Inferior parietal cortex (tissue), 1 donor: ENCODE results near the gene IRX2.

ENCODE experiments used
- DNase-seq: peaks from one replicate; pipeline ENCODE4 v3.0.0-alpha.2; 2016; ENCODE audit errors: extremely low spot score

Gene IRX2

DNA sequence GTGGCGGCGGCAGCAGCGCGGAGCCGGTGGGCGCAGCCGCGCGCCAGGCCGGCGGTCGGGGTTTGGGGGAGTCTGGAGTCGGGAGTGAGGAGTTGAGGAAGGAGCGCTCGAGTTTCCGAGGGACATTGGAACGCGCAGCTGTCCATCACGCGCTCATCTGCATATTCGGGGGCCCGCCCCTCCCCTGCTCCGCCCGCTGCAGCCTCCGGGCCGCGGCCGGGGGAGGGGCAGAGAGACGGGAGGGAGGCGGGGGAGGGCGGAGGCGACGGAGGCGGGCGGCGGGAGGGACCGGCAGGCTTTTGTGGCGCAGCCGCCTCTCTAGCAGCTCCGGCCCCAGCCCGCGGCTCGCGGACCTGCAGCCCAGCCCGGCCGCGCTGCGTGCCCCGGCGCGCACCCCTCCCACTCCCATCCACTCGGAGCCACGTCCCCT is at the start of gene IRX2:
Gene IRX2 (minus strand): TSS at position 86 of the 430 bp plus-strand sequence. CDS start 264 bp downstream, outside the sequence.
- no peak for DNase-seq

DNA sequence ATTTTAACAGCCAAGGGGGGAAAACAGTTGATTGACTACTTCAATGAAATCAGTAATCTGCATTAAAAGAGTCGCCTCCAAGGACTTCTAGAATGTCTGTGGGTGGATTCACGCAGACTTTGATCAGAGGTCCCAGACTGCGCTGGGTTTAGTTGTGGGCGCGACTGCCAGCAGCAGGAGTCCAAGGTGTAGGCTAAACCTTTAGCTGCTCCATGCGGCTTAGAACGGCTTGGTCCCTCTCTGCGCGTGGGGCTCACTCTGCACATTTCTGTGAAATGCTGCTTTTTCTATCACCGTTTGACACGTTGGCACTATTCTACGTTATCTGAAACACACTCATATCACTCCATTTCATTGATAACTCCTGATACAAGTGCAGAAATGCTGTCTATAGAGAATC is 48.6 kb upstream of the IRX2 start:
- no peak for DNase-seq

DNA sequence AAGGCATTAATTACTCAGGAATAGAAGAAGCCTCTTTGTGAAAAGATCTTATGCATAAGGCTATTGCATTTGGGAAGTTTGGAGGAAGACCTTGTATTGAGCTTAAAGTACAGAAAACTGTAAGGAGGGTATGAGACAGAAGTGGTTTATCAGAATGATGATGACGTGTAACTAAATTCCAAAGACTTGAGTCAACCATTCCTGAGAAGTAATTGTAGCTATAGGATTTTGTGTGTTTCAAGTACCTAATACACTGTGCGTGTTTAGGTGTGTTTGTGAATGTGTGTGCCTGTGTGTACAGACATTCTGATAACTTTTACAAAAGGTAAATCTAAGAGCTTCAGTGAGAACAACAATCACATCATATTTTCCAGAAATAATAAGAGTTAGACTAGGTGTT is 46.5 kb upstream of the IRX2 start:
- no peak for DNase-seq

GRCh38 chr5:2797160-2797559 is 45.7 kb upstream of the IRX2 start:
- no peak for DNase-seq

DNA sequence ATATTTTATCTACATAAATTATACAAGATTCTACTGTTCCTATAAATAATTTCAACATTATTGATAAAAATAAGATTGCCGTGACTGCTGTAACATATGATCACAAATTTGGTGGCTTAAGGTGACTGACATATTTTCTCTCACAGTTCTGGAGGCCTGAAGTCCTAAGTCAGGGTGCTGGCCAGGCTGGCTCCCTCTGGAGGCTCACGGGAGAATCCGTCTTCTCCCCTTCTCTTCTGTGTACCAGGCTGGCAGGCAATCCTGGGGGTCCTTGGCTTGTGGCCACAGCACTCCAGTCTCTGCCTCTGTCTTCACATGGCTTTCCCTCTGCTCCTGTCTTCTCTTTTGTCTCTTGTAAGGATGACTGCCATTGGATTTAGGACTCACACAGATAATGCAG is 31.7 kb upstream of the IRX2 start:
- DNase-seq, result no peak

DNA sequence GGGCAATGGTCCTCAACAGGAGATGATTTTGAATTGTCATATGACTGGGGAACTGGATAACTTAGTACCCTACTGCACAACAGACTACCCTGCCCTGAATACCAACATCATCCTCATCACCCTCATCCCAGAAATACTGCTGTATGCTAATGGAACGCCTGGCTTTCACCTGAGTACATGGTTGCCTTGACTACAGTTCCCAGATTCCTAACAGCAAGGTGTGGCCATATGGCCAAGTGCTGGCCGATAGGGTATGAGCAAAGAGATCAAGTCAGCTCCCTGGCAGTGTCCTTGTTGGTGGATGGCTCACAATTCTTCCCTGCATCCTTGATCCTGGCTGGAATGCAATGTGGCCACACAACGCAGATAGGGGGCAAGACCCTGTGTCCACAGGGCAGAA is 31.2 kb upstream of the IRX2 start:
- DNase-seq, result no peak

GRCh38 chr5:2780421-2781171 is 29.1 kb upstream of the IRX2 start:
- no peak for DNase-seq

GRCh38 chr5:2779459-2779858 is 28.0 kb upstream of the IRX2 start:
- DNase-seq, result no peak

GRCh38 chr5:2776337-2777302 is 25.1 kb upstream of the IRX2 start:
- no peak for DNase-seq

GRCh38 chr5:2773327-2773726 is 21.9 kb upstream of the IRX2 start:
- no peak for DNase-seq

GRCh38 chr5:2767089-2767488 is 15.6 kb upstream of the IRX2 start:
- no peak for DNase-seq

DNA sequence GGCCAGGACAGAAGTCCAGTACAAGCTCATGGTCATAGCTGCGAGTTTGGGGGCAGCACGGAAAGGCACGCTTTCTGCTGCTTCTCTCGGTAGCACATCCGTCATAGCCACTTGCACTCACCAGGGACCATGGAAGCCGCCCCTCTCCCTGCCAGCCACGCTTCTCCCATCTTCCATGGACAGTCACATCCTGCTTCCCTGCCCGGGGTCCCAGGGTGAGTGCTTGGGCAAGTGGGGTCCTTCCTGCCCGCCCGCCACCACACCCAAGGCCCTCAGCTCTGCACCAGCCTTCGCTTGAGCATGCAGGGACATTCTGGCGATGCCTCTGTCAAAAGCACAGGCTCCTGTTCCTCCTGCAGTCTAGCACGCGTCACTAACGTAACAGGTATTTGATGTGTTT is 13.1 kb upstream of the IRX2 start:
- DNase-seq, result no peak

- DNase-seq, result no peak
These were observed 12.0 kb upstream of the IRX2 start for GRCh38 chr5:2763533-2763794.

DNA sequence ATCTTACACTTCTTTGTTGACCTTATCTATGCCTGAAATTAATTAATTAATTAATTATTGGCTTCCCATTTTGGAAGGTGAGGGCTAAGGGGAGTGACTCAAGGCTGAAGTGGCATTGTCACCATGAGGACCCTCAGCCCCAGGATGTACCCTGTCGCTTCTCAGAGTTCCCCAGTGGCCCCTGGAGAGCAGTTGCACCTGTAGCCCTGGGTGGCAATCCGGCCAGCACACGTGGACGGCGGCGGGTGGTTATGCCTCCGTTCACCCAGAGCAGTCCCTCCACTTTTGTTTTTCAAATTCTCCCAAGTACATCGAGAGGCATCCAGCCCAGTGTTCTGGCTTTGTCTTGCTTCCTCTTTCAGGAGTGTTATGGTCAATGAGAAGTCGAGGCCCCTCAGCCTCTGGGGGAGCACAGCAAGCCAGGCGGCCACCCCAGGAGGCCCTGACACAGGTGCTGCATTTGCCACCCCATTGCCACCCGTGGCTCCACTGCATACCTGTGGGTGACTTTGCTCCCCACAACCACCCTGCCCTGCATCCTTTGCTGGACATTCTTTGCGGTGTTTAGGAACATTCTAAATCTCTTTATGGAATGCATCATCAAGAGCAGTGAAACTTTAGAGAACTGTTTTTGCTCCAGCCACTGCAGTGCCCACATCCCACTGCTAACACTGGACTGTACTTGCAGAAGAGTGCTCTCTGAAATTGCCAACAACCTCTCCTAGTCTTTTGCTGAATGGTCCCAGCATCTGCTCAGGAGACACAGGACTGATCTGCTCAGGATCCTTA is 11.5 kb upstream of the IRX2 start:
- no peak for DNase-seq

GRCh38 chr5:2761921-2762488 is 10.5 kb upstream of the IRX2 start:
- DNase-seq, result no peak

DNA sequence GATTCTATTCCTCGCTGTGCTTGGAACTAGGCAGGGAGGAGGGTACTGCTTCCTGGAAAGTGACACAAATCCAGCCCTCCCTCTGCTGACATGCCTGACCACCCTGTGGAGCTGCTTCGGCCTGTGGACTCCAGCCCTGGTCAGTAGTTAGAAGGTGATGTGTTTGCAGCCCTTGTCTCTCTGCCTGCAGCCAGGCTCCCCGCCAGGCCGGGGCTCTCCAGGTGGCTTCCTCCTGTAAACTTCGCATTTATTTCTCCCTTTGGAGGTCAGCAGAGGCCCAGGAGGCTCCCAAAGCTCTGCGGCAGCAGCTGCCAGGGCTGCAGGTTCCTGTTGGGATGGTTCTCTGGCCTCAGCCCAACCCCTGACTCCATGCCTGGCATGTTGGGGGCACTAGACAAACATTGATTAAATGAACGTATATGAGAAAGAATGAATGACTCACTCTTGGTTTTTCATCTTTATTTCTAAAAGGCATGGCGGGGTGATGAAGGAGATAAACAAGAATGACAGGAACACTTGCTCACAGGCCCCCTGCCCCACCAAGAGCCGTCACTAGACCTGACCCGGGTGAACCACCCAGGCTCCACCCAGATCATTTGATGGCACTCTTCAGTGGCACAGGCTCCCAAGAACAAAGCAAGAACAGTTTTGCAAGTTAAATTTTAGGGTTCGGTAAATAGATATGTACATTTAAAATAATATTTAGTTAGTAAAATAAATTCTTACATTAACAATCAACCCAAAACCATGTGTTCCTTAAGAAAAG is 8.4 kb upstream of the IRX2 start:
- DNase-seq, result no peak

- DNase-seq, result no peak
These were observed 7.6 kb upstream of the IRX2 start for GRCh38 chr5:2759091-2759490.

- no peak for DNase-seq
These were observed 7.2 kb upstream of the IRX2 start for GRCh38 chr5:2758632-2759031.

GRCh38 chr5:2757563-2758351 is 6.3 kb upstream of the IRX2 start:
- no peak for DNase-seq
